Subcutaneous adipose tissue (tissue), 4 donors: ENCODE data around the gene TFRC. TPM values are rescaled to one million over a fixed set of nuclear protein-coding genes. Genes with fewer than 3 reads are reported as not detected.

Experiments
- CTCF ChIP-seq: fragments of 450-650 bp; IDR thresholded peaks from one replicate; pipeline ENCODE4 v1.5.1; 2016; ENCODE audit warnings: low read depth, mild to moderate bottlenecking, control low read depth, antibody characterized with exemption, moderate library complexity
- total RNA-seq, 4 donors: library from RNA; depleted of rRNA; stranded (reverse); fragments of >200 nt; gene quantifications; one replicate each; pipeline ENCODE4 v1.1.0, GENCODE V29; 2016

Gene TFRC
- 100 to 1,000 TPM in 2 of 4 donors, 10 to 100 TPM in 2; 47.1 to 546 (median 92.2) TPM for total RNA-seq

GRCh38 chr3:196081834-196082618, at the start of gene TFRC:
TFRC (minus strand) TSS chr3:196082090; CDS start chr3:196077099, 4,991 bp downstream.
- no peak for TF ChIP-seq CTCF

DNA sequence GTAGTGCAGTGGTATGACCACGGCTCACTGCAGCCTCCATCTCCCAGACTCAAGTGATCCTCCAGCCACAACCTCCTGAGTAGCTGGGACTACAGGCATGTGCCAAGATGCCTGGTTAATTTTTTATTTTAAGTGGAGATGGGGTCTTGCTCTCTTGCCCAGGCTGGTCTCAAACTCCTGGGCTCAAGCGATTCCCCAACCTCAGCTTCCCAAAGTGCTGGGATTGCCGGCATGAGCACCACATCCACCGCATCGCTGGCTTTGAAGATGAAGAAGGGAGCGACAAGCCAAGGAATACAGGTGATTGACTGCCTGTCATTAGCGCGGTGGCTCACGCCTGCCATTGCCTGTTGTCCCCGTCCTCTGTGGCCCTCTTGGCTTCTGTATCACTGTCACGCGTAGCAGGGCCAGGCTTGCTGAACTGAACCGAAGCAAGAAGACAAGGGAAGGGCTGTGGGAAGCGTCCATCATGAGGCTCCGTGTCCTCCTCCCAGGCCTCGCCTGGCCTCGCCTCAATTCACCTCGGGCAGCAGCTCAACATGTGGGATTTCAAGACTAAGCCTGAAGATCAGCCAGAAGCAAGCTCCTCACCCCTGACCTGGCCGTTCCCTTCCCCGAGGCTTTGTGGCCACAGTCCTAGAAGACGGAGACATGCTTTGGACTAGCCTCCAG, 46.4 kb upstream of the TFRC start:
- TF ChIP-seq CTCF: no peak

GRCh38 chr3:196127308-196128040, 45.6 kb upstream of the TFRC start:
- no peak for TF ChIP-seq CTCF

GRCh38 chr3:196124608-196125007, 42.7 kb upstream of the TFRC start:
- no peak for TF ChIP-seq CTCF

- no peak for TF ChIP-seq CTCF
Observed at GRCh38 chr3:196122688-196123046, 40.8 kb upstream of the TFRC start.

GRCh38 chr3:196122021-196122687, 40.3 kb upstream of the TFRC start:
- no peak for TF ChIP-seq CTCF

DNA sequence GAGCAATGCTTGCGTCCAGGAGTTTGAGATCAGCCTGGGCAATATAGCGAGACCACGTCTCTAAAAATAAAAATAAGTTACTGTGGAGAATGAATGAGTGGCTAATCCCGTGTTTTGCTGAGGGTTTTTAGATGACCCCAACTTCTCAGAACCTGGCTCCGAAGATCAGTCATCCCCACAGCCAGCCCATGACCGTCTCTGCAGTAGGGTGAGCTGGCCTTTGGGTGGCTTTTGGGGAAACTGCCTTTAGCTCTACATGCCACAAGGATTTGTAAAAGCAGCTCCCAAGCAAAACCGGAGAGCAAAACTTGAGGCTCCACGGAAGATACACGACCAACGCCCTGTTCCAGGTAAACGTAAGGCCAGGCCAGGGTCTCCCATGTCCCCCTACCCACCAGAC, 39.2 kb upstream of the TFRC start:
- no peak for TF ChIP-seq CTCF
